CD4-positive, alpha-beta T cell treated with Interleukin-15 for 4 hours (primary cell): ENCODE measurements around the gene RAB27B.

Experiments
- DNase-seq: peaks from one replicate; pipeline ENCODE4 v3.0.0-alpha.2; 2020; ENCODE audit warnings: low spot score

The RAB27B gene

GRCh38 chr18:54910161-54910919, 82.1 kb downstream of the RAB27B start:
- no peak for DNase-seq

DNA sequence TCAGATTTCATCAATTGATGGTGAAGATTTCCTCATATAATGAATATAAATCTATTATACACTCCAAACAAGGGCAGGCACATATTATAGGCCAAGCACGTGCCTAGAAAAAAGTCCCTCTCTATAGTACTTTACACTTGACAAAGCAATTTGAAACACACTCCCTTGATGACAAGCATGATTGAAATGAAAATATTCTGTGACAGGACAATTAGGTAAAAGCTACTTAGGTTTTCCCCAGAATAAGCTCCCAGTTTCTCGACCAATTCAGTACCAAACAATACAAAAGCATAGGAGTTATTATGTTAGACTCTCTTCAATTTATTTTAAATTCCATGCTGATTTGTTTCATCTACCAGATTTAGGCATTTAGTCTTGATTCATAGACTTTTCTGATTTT, 83.3 kb downstream of the RAB27B start:
- no peak for DNase-seq

DNA sequence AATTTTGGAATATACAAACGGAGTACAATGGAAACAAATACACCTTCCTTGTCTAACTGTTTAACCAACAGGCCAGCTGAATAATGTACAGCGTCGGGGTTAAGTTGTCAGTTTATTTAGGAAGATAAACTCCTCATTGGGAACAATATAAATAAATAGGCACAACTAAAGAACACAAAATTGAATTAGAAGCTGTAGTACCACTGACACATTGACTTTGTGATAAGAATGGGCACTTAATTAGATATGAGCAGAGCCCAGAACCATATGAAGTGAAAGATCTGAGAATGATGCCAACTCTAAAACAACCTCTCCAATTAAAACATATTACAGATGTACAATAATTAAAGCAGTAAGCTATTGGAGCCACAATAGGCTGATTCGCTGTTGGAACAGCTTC, 86.5 kb downstream of the RAB27B start:
- DNase-seq, result no peak

GRCh38 chr18:54916507-54916906, 88.2 kb downstream of the RAB27B start:
- no peak for DNase-seq

GRCh38 chr18:54918060-54918459, 89.8 kb downstream of the RAB27B start:
- no peak for DNase-seq

DNA sequence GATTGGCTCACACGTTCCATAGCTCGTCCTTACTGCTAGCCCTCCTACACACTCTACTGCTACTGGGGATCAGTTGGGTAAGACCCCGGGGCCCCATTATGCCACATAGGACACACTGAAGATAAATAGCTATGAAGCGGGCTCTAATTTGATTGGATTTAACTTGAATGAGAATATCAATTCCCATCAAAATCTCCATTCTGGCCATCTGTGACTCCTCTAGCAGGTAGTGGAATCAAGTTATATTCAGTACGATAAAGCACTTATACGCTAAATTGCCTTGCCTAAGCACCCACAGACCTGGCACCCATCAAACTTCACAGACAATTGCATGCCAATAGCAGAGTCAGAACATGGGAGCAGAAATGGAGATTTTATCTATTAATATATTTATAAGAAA, 91.1 kb downstream of the RAB27B start:
- DNase-seq, result no peak

DNA sequence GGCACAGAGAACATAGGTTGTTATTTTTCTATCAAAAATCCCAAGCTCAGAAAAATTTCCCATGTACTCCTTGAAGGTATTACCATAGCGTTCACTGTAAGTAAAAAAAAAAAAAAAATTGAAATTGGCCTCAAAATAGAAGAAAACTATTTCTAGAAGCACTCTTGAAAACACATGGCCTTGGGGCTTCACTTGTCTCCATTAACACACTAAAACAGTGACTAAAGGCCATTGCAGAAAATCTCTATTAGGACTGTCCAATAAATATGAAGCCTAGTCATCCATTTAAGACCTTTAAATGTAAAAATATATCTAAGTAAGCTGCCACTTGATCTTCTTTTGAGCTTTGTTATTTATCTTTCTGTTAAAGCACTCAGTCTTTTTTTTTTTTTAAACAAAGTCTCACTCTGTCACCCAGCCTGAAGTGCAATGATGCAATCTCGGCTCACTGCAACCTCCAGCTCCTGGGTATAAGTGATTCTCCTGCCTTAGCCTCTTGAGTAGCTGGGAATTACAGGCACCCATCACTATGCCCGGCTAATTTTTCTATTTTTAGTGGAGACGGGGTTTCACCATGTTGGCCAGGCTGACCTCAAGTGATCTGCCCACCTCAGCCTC, 95.2 kb downstream of the RAB27B start:
- DNase-seq, result no peak

DNA sequence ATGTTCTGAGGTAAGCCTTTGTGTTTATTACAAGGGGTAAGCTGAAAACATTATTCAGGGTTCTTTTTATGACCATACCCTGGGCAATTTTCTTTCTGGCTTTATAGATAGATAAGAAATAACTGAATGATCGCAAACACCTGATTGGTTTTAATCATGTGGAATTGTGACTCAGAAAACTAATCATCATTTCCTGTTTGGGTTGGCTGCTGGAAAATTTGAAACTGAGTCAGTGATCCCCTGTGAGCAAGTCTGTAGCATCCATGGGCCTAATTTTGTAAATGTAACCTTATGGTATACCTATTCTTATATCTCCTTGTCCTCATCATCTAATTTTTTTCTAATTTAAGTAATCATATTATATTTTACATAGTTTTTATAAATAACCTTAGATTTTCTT, 96.7 kb downstream of the RAB27B start:
- DNase-seq, result no peak

DNA sequence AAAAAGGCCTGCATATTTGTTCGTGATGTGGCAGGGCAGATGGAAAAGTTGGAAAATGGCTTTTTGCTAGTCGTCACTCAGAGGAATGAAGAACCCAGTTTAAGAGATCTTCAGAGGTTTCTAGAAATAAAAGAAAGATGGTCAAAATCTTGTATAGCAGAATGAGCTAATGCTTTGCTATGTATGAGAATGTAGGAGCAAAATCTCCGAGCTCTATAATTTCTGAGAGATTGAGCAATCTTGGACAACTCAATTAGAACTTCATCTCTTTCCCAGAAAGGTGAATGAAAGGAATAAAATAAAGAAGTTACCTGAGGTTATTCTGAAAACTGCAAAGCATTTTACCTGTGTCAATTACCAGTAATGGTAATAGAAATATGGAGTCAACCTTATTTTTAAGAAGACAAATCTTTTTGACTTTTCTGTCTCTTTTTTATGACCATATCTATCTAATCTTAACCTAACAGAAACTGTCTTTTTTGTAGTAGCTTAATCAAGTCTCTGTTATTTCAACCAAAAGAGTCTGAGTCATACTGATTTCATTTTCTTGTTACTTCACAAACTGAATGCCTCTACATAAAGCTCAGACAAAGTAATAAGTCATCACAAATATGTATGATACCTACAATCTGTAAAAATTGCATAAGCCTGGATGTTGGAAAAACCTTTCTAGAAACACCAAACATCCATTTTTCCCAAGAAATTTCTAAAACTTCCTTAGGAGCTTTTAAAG, 98.5 kb downstream of the RAB27B start:
- no peak for DNase-seq

GRCh38 chr18:54928236-54928635, 100.0 kb downstream of the RAB27B start:
- no peak for DNase-seq

GRCh38 chr18:54931152-54931551, 102.9 kb downstream of the RAB27B start:
- no peak for DNase-seq

DNA sequence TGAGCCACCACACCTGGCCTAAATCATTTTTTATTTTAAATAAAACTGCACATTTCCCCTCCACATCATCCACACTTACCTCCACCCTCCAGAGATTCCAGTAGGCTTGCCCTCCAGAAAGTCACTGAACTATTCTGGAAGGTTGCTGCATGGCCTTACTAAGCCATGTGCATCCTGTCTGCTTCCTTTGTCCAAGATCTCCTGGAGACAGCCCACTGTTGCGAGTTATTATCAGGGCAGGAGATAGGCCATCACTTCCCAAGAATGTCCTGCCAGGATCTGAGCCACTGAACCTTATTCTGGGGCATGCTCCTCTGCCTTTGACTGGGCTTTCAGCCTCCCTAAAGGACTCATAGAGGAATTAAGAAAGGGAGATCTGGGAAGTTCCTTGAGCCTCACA, 104.2 kb downstream of the RAB27B start:
- DNase-seq, result no peak

- DNase-seq, result no peak
These were observed 110.2 kb downstream of the RAB27B start for GRCh38 chr18:54938506-54938905.

- DNase-seq, result no peak
These were observed 111.2 kb downstream of the RAB27B start for GRCh38 chr18:54939361-54939917.

GRCh38 chr18:54942144-54942543, 113.9 kb downstream of the RAB27B start:
- DNase-seq, result no peak

- no peak for DNase-seq
These were observed 114.3 kb downstream of the RAB27B start for GRCh38 chr18:54942569-54942968.
